ENCODE measurements around the gene TMEM272.

DNA sequence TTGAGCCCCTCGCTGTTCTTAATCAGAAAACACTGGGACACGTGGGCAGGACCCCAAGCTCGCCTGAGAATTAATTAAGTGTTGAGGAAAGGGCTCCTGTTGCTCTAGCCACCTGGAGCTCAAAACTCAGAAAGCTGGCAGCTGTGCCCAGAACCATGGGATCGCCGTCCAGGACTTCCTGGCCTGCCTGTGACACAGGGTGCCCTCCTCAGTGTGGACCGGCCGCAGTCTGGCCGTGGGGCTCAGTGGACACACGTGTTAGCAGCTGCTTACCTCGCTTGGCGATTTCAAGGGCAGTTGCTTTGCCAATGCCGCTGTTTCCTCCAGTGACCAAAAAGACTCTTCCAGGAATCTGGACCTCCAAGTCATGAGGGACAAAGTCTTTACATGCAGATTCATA, 45.7 kb downstream of the TMEM272 start:
- TF ChIP-seq POLR2AphosphoS5 (IDR thresholded peaks at IDR 0.05) (no peak), POLR2A (IDR thresholded peaks at IDR 0.05) (no peak)
- TF ChIP-seq, protein P1, sequence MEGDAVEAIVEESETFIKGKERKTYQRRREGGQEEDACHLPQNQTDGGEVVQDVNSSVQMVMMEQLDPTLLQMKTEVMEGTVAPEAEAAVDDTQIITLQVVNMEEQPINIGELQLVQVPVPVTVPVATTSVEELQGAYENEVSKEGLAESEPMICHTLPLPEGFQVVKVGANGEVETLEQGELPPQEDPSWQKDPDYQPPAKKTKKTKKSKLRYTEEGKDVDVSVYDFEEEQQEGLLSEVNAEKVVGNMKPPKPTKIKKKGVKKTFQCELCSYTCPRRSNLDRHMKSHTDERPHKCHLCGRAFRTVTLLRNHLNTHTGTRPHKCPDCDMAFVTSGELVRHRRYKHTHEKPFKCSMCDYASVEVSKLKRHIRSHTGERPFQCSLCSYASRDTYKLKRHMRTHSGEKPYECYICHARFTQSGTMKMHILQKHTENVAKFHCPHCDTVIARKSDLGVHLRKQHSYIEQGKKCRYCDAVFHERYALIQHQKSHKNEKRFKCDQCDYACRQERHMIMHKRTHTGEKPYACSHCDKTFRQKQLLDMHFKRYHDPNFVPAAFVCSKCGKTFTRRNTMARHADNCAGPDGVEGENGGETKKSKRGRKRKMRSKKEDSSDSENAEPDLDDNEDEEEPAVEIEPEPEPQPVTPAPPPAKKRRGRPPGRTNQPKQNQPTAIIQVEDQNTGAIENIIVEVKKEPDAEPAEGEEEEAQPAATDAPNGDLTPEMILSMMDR (IDR thresholded peaks at IDR 0.05) = no peak
